K562 (cell line): ENCODE results near the gene ATG14. TPM values are rescaled to one million over a fixed set of nuclear protein-coding genes. Genes with fewer than 3 reads are reported as not detected.

Experiments
- ATAC-seq: fragments of 200-7000 bp; cut with Tn5 transposase; 3 replicates; pipeline ENCODE4 v1.9.1; 2020; ENCODE audit warnings: moderate library complexity
- BruUV-seq: library from RNA; stranded (reverse); fragments of 400-500 nt; replicated peaks from 2 replicates; lab custom pipeline; 2021; lab: Mats Ljungman, UMichigan
- CTCF ChIA-PET: fragments of 300-600 bp; formaldehyde crosslinking; extraction: SDS; loops from one replicate; lab custom pipeline; 2021; ENCODE audit warnings: low intra/inter-chr PET ratio; lab: Yijun Ruan, JAX
- POLR2A ChIA-PET: fragments of 300-600, 350-650 bp; sonication (Branson Sonifier 250); formaldehyde crosslinking; extraction: SDS; loops from one replicate; lab custom pipeline; 2021; ENCODE audit warnings: antibody characterized with exemption, inconsistent platforms; lab: Yijun Ruan, JAX
- DNase-seq, 4 experiments: peaks; one replicate each; pipeline versions ENCODE4 v3.0.0 to v3.0.0-alpha.2; 2011 to 2018; ENCODE audit warnings: low spot score in 3 of 4, mixed read lengths in 3 of 4; ENCODE audit errors: extremely low read depth in 1 of 4
- FAIRE-seq: peaks from 2 replicates; lab custom pipeline; 2011; peaks lifted over from hg19 to GRCh38; lab: Jason Lieb, UNC
- H2AFZ ChIP-seq: 2 replicates; pipeline ENCODE4 v1.6.0; 2011; ENCODE audit warnings: low read depth, low read length, control low read depth, inconsistent platforms
- H3K27ac ChIP-seq: fragments of 200-600 bp; 3 replicates; pipeline ENCODE4 v1.8.0; 2011; ENCODE audit warnings: low read depth, mild to moderate bottlenecking, control low read depth, inconsistent platforms, low read length, moderate library complexity, mixed read lengths; ENCODE audit errors: extremely low read depth
- H3K27me3 ChIP-seq, 2 experiments: fragments of 300-600 bp in 1 of 2; 2 replicates in 1 of 2; 3 replicates in 1 of 2; pipeline versions ENCODE4 v1.6.0 to v1.8.0; 2011; ENCODE audit warnings: inconsistent platforms in 2 of 2, low read length in 2 of 2, mild to moderate bottlenecking in 1 of 2, mixed read lengths in 1 of 2, moderate library complexity in 1 of 2; ENCODE audit not compliant: control insufficient read depth in 2 of 2, insufficient read depth in 2 of 2
- H3K36me3 ChIP-seq: fragments of 300-600 bp; 3 replicates; pipeline ENCODE4 v1.8.0; 2011; ENCODE audit warnings: mild to moderate bottlenecking, low read length, inconsistent platforms; ENCODE audit not compliant: control insufficient read depth, insufficient read depth
- H3K4me1 ChIP-seq, 2 experiments: fragments of 200-600 bp in 1 of 2; replicated peaks in 1 of 2; 2 replicates in 1 of 2; 3 replicates in 1 of 2; pipeline versions ENCODE4 v1.5.1 to v1.8.0; 2011; ENCODE audit warnings: inconsistent platforms in 2 of 2, low read length in 2 of 2, mild to moderate bottlenecking in 1 of 2, mixed read lengths in 1 of 2, moderate library complexity in 1 of 2; ENCODE audit not compliant: control insufficient read depth in 2 of 2, insufficient read depth in 2 of 2
- H3K4me2 ChIP-seq: 2 replicates; pipeline ENCODE4 v1.6.1; 2011; ENCODE audit warnings: low read length, control low read depth, inconsistent platforms, mixed read lengths; ENCODE audit not compliant: insufficient read depth
- H3K4me3 ChIP-seq: fragments of 200-600 bp; sonication (generic), shearing (Covaris generic); 2 replicates; pipeline ENCODE4 v1.5.1; 2016; ENCODE audit warnings: control low read depth, inconsistent platforms
- H3K79me2 ChIP-seq: fragments of 200-600 bp; 3 replicates; pipeline ENCODE4 v1.8.0; 2011; ENCODE audit warnings: low read length, inconsistent platforms; ENCODE audit not compliant: control insufficient read depth, insufficient read depth
- H3K9ac ChIP-seq, 2 experiments: 2 replicates each; pipeline versions ENCODE4 v1.6.0 to v1.6.1; 2011; ENCODE audit warnings: low read depth in 2 of 2, low read length in 2 of 2, control low read depth in 1 of 2, inconsistent platforms in 1 of 2, mild to moderate bottlenecking in 1 of 2, mixed read lengths in 1 of 2; ENCODE audit not compliant: insufficient read depth in 1 of 2
- H3K9me1 ChIP-seq: one replicate; pipeline ENCODE4 v1.6.0; 2011; ENCODE audit warnings: inconsistent platforms, mild to moderate bottlenecking, low read length, moderate library complexity; ENCODE audit not compliant: control insufficient read depth, insufficient read depth
- H3K9me3 ChIP-seq: replicated peaks from 2 replicates; pipeline ENCODE4 v1.5.1; 2011; ENCODE audit warnings: low read depth, low read length, inconsistent platforms; ENCODE audit not compliant: control insufficient read depth, insufficient read depth
- H4K20me1 ChIP-seq: replicated peaks from 2 replicates; pipeline ENCODE4 v1.6.1; 2011; ENCODE audit warnings: low read length, inconsistent platforms, mixed read lengths; ENCODE audit not compliant: control insufficient read depth, insufficient read depth
- ARID1B ChIP-seq: fragments of 450-650 bp; IDR thresholded peaks from 2 replicates; pipeline ENCODE4 v1.6.1; 2016; ENCODE audit warnings: antibody characterized with exemption, mild to moderate bottlenecking, inconsistent platforms
- KDM1A ChIP-seq, 2 experiments: fragments of 450-650 bp; IDR thresholded peaks; 2 replicates each; pipeline ENCODE4 v1.6.1; 2016; ENCODE audit warnings: mild to moderate bottlenecking in 2 of 2
- MEIS2 ChIP-seq: fragments of 450-650 bp; IDR thresholded peaks from 2 replicates; pipeline ENCODE4 v1.6.1; 2014; ENCODE audit warnings: mild to moderate bottlenecking; ENCODE audit not compliant: partially characterized antibody
- NCOR1 ChIP-seq: fragments of 450-650 bp; IDR thresholded peaks from 2 replicates; pipeline ENCODE4 v1.6.1; 2016; ENCODE audit warnings: mild to moderate bottlenecking, moderate library complexity
- TOE1 ChIP-seq, 2 experiments: fragments of 450-650 bp in 1 of 2; sonication (generic) in 1 of 2; formaldehyde crosslinking in 1 of 2; IDR thresholded peaks; 2 replicates each; pipeline versions ENCODE4 v1.7.1 to v1.8.0; 2016 to 2022; ENCODE audit warnings: borderline replicate concordance in 2 of 2, mild to moderate bottlenecking in 2 of 2, antibody characterized with exemption in 1 of 2, inconsistent platforms in 1 of 2, low read depth in 1 of 2, missing genetic modification reagents in 1 of 2, moderate library complexity in 1 of 2
- ZNF133 ChIP-seq: fragments of 250-450 bp; sonication (Bioruptor Pico); IDR thresholded peaks from 2 replicates; pipeline ENCODE4 v1.4.0; 2020; ENCODE audit warnings: mild to moderate bottlenecking
- ZNF444 ChIP-seq: fragments of 250-450 bp; sonication (Bioruptor Pico); IDR thresholded peaks from 2 replicates; pipeline ENCODE4 v1.4.0; 2020; ENCODE audit warnings: mild to moderate bottlenecking, moderate library complexity
- WGBS: fragments of 100-300 bp; shearing (Covaris generic); methylation state at CpG from one replicate; pipeline ENCODE4 v1.1.6; 2016; ENCODE audit warnings: low coverage, mixed read lengths; ENCODE audit not compliant: insufficient coverage; ENCODE audit errors: missing lambda C conversion rate; 5-methylcytosine and 5-hydroxymethylcytosine counted together
- in situ Hi-C: fragments of 300-500 bp; cut with MboI; formaldehyde crosslinking; loops from 4 replicates; pipeline ENCODE4 v1.15.0; 2018; ENCODE audit warnings: inconsistent platforms, mixed read lengths
- intact Hi-C: fragments of 100-400 bp; cut with micrococcal nuclease; formaldehyde crosslinking; loops from 2 replicates; pipeline ENCODE4 v1.14.2; 2022
- polyA plus RNA-seq, 8 experiments: library from polyadenylated mRNA; depleted of rRNA in 4 of 8; stranded (reverse) in 5 of 8; unstranded in 3 of 8; fragments of >200 nt; fragmentation: Nextera tagmentation in 2 of 8; fragmentation: Illumina TruSeq in 1 of 8; extraction: Ambion mirVana in 2 of 8; extraction: Trizol in 1 of 8; gene quantifications; 2 replicates each; pipeline versions ENCODE4 v1.2.1 to v1.2.3, GENCODE V29; 2011 to 2014; ENCODE audit warnings: inconsistent platforms in 1 of 8, missing spikeins in 1 of 8
- total RNA-seq, 7 experiments: library from RNA; depleted of rRNA in 6 of 7; stranded (reverse); fragments of >200 nt in 6 of 7; fragmentation: Illumina TruSeq in 2 of 7; extraction: Trizol in 2 of 7; gene quantifications; 2 replicates each; pipeline versions ENCODE4 v1.2.1 to v1.2.3, GENCODE V29; 2011 to 2021; ENCODE audit warnings: low replicate concordance in 1 of 7
- TF ChIP-seq, protein P1 (sequence below): fragments of 250-450 bp; sonication (Bioruptor Pico); IDR thresholded peaks from 2 replicates; pipeline ENCODE4 v1.5.0; 2021; ENCODE audit warnings: mild to moderate bottlenecking, moderate library complexity
- TF ChIP-seq, protein P2 (sequence below): fragments of 250-450 bp; sonication (Bioruptor Pico); IDR thresholded peaks from 2 replicates; pipeline ENCODE4 v1.4.0; 2020; ENCODE audit warnings: mild to moderate bottlenecking, moderate library complexity, borderline replicate concordance
- TF ChIP-seq, protein P3 (sequence below): fragments of 250-450 bp; sonication (Bioruptor Pico); IDR thresholded peaks from 2 replicates; pipeline ENCODE4 v1.8.0; 2021; ENCODE audit warnings: mild to moderate bottlenecking, moderate library complexity
- TF ChIP-seq, protein P4 (sequence below): fragments of 250-450 bp; sonication (Bioruptor Pico); IDR thresholded peaks from 2 replicates; pipeline ENCODE4 v1.5.0; 2021

Gene ATG14
- total and polyA plus RNA-seq, 9 of the 15 experiments (the other 6 are each of a cell fraction or from before 2014, with no cell fraction given), result 0.55 to 4.2 (median 3.5) TPM

DNA sequence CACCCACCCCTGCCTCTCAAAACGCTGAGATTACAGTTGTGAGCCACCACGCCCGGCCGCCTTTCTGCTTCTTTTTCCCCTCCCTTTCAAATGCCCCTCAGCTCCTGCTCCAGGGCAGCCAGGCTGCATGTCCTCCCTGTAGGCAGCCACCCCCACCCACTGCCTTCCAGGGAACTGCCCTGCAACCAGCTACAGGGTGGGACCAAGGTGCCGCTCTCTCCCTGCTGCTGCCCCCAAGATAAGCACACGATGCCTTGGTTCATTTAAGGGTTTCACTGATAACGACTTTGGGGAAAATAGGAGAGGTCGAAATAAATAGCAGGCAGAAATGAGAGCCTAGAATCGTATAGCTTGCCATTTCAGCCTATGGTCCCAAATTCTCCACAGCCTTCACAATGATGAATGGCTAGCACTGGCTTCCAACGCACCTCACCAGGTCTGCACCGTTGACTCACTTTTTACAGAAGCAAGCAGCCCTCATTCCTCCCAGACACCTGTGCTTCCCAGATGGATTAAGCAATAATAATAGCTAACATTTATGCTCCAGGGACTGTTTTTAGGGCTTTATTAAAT, 40.7 kb downstream of the ATG14 start (continued):
- TF ChIP-seq ZNF133 (no peak), MEIS2 (peak; percentile 68), NCOR1 (peak; percentile 73)
- TF ChIP-seq, protein P1, sequence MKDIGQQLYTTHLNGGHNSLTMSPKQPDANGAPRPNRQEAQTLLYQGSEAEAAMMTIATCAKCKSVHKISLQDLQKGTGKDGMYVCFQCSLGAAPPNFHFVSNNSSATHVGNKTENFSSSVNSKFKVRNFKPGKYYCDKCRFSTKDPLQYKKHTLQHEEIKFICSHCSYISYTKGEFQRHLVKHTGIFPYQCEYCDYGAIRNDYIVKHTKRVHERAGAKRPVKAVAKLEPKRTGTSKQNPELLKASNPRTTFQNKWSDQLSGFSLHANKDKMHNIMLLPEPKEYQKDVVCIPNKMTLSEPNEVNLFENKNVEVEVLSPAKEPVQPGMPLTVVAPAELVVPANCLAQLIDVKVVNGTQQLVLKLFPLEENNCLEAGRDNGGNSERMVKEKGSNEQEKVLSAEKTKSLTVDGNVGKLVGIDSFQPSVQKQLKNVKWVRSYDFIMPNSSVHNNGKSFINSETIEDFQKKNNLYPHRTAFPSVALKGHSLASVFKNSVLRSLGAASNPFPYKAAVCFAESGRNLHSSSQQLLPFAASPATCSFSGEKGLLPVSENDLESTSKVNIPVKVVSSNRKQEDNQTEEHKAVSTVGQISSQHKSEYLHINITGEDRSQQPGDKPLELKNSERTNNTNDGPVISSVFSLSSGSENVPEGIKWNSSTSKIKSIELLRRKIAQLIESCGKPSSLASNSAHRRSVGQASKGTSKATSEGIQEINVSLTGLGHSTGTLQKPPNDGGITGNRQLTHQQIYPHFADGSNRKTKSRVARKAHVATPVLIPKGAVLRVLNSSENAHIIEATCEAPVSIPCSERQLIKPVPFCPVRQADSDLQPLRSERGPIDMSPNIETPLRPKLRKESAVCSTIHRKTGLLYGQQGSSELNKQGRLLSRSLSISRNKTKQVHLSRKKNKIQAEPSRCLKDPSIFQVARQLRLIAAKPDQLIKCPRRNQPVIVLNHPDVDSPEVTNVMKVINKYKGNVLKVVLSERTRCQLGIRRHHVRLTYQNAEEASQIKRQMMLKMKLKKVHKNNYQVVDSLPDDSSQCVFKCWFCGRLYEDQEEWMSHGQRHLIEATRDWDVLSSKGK (CRISPR knock-in tag), result no peak

DNA sequence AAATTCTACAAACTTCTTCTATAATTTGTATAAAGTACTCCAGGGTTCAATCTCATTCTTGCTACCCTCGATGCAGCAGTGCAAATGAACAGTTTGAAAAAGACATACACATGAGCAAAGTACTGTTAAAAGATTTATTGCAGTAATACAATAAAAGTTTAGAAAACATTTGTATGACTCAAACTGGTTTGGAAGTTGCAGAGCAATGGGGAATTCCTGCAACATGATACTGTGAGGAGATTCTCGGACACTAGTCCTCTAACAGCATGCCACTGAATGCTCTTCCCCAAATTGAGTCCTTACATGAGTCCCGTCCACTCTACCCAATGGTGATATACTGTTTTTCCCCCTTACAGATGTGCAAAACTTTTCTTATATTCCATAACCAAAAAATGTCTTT, 45.4 kb downstream of the ATG14 start:
- no peak for FAIRE-seq
- H3K4me2 ChIP-seq, result no peak overlapping the region
- TF ChIP-seq, protein P2, sequence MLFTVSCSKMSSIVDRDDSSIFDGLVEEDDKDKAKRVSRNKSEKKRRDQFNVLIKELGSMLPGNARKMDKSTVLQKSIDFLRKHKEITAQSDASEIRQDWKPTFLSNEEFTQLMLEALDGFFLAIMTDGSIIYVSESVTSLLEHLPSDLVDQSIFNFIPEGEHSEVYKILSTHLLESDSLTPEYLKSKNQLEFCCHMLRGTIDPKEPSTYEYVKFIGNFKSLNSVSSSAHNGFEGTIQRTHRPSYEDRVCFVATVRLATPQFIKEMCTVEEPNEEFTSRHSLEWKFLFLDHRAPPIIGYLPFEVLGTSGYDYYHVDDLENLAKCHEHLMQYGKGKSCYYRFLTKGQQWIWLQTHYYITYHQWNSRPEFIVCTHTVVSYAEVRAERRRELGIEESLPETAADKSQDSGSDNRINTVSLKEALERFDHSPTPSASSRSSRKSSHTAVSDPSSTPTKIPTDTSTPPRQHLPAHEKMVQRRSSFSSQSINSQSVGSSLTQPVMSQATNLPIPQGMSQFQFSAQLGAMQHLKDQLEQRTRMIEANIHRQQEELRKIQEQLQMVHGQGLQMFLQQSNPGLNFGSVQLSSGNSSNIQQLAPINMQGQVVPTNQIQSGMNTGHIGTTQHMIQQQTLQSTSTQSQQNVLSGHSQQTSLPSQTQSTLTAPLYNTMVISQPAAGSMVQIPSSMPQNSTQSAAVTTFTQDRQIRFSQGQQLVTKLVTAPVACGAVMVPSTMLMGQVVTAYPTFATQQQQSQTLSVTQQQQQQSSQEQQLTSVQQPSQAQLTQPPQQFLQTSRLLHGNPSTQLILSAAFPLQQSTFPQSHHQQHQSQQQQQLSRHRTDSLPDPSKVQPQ, result no peak
- TF ChIP-seq KDM1A (IDR thresholded peaks at IDR 0.05) (no peak), ARID1B (no peak), ZNF444 (CRISPR knock-in tag) (no peak), TOE1 (IDR thresholded peaks at IDR 0.05; ENCODE audit: borderline replicate concordance) (no peak), TOE1 (CRISPR knock-in tag; IDR thresholded peaks at IDR 0.05; ENCODE audit: borderline replicate concordance, low read depth) (no peak)
- TF ChIP-seq, protein P3, sequence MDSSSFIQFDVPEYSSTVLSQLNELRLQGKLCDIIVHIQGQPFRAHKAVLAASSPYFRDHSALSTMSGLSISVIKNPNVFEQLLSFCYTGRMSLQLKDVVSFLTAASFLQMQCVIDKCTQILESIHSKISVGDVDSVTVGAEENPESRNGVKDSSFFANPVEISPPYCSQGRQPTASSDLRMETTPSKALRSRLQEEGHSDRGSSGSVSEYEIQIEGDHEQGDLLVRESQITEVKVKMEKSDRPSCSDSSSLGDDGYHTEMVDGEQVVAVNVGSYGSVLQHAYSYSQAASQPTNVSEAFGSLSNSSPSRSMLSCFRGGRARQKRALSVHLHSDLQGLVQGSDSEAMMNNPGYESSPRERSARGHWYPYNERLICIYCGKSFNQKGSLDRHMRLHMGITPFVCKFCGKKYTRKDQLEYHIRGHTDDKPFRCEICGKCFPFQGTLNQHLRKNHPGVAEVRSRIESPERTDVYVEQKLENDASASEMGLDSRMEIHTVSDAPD (CRISPR knock-in tag), result no peak
- TF ChIP-seq, protein P4, sequence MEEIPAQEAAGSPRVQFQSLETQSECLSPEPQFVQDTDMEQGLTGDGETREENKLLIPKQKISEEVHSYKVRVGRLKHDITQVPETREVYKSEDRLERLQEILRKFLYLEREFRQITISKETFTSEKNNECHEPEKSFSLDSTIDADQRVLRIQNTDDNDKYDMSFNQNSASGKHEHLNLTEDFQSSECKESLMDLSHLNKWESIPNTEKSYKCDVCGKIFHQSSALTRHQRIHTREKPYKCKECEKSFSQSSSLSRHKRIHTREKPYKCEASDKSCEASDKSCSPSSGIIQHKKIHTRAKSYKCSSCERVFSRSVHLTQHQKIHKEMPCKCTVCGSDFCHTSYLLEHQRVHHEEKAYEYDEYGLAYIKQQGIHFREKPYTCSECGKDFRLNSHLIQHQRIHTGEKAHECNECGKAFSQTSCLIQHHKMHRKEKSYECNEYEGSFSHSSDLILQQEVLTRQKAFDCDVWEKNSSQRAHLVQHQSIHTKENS (CRISPR knock-in tag), result no peak

More for the DNA sequence above, 45.4 kb downstream of the ATG14 start:
- DNase-seq (no peak), ATAC-seq (no peak)
- no peaks in the 10 kb centered on the region for H3K9me1 ChIP-seq
- CTCF ChIA-PET, result no interaction called here
- H3K9ac ChIP-seq, result no peak overlapping the region
- H2AFZ ChIP-seq, result no peak overlapping the region
- no peaks in the 10 kb centered on the region for H3K9me3 ChIP-seq
- no peaks in the 10 kb centered on the region for H3K79me2 ChIP-seq
- no peaks in the 10 kb centered on the region for H3K27me3 ChIP-seq
- H4K20me1 ChIP-seq, result no peaks in the 10 kb centered on the region
- POLR2A ChIA-PET, result interaction anchor here (0.8 to 1.8 kb wide), 2 partner anchors 9 to 114 kb away, joined by 4 read pairs; no protein-coding TSS in a partner anchor
- 67% methylated on average over 2 of the region's 3 CpGs for WGBS
- intact Hi-C loops (no loop called here), in situ Hi-C loops (no loop called here)
- no TSS peak for BruUV-seq
- peaks cover 15% of the 10 kb centered on the region; the same call in 2 of the 3 replicates for H3K36me3 ChIP-seq
- H3K27ac ChIP-seq, result no peak overlapping the region
- peaks cover 8 to 9% of the 10 kb centered on the region in 2 experiments; a peak in 4 of 5 replicates for H3K4me1 ChIP-seq
- H3K4me3 ChIP-seq, result no peak overlapping the region
